ENCODE data around the gene ZNF618. TPM values are rescaled to one million over a fixed set of nuclear protein-coding genes. Genes with fewer than 3 reads are reported as not detected.

The ZNF618 gene
- total RNA-seq, 2 experiments from 2014 or later: 0.27 to 0.70 TPM

- Mint-ChIP-seq H3K36me3 (no peaks in the 10 kb centered on the region), H3K9me3 (no peaks in the 10 kb centered on the region), H3K27ac (no peak overlapping the region), H3K4me3 (no peak overlapping the region), H3K27me3 (peaks cover 20% of the 10 kb centered on the region), H3K4me1 (peaks cover 5% of the 10 kb centered on the region)
- no peak for DNase-seq
Measured at GRCh38 chr9:113873926-113874325, 2.2 kb upstream of the ZNF618 start.

- no peaks in the 10 kb centered on the region for H3K36me3 Mint-ChIP-seq
- peaks cover 20% of the 10 kb centered on the region for H3K27me3 Mint-ChIP-seq
- H3K4me3 Mint-ChIP-seq: peak overlapping the region; percentile 37
- DNase-seq: no peak
- H3K4me1 Mint-ChIP-seq: peaks cover 5% of the 10 kb centered on the region
- no peaks in the 10 kb centered on the region for H3K9me3 Mint-ChIP-seq
- no peak overlapping the region for H3K27ac Mint-ChIP-seq
Measured at GRCh38 chr9:113875459-113876150, 504 bp upstream of the ZNF618 start.

DNA sequence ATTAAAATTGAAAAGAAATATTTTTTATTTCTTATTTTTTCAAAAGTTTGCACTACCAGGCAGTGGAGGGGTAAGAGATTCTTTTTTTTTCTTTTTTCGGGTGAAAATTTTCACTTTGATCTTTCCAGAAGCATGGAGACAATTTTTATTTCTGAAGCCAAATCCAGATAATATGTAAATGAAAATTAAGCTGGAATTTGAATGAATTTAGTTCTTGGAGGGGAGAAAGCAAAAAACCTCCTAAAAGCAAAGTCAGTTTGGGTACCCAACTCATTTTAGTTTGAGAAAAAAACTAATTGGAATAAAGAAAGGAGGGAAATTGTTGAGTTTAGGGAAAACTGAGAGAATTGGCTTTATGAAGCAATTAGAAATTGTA, 872 bp downstream of the ZNF618 start:
- DNase-seq: no peak
- no peaks in the 10 kb centered on the region for H3K36me3 Mint-ChIP-seq
- H3K4me1 Mint-ChIP-seq: peaks cover 5% of the 10 kb centered on the region
- no peaks in the 10 kb centered on the region for H3K9me3 Mint-ChIP-seq
- H3K27ac Mint-ChIP-seq: no peak overlapping the region
- peak overlapping the region; percentile 90 for H3K4me3 Mint-ChIP-seq
- H3K27me3 Mint-ChIP-seq: peaks cover 20% of the 10 kb centered on the region

- H3K4me3 Mint-ChIP-seq: no peak overlapping the region
- DNase-seq: no peak
- peaks cover 5% of the 10 kb centered on the region for H3K4me1 Mint-ChIP-seq
- no peak overlapping the region for H3K27ac Mint-ChIP-seq
- no peaks in the 10 kb centered on the region for H3K9me3 Mint-ChIP-seq
- peaks cover 15% of the 10 kb centered on the region for H3K27me3 Mint-ChIP-seq
- H3K36me3 Mint-ChIP-seq: no peaks in the 10 kb centered on the region
Measured at GRCh38 chr9:113879318-113879717, 3.2 kb downstream of the ZNF618 start.

DNA sequence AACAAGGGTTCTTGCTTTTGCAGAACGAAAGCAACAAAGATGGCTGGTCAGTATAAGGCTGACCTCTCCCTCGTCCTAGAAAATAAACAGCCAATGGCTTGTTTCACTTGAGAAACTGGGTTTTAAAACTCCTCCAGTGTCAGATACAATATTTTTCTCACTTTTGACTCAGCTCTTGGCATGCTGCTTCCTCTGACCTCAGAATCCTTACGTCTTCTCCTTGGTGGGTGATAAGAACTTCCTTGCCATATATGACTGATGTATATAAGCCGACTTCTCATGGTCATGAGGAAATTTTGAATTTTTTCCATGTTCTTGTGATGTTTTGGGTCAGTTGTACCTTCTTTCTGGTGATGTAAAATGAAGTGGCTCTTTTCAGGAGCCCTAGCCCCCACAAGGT, 3.8 kb downstream of the ZNF618 start:
- H3K9me3 Mint-ChIP-seq: no peaks in the 10 kb centered on the region
- no peak for DNase-seq
- peaks cover 5% of the 10 kb centered on the region for H3K4me1 Mint-ChIP-seq
- no peak overlapping the region for H3K4me3 Mint-ChIP-seq
- H3K27me3 Mint-ChIP-seq: peaks cover 15% of the 10 kb centered on the region
- no peak overlapping the region for H3K27ac Mint-ChIP-seq
- H3K36me3 Mint-ChIP-seq: no peaks in the 10 kb centered on the region

DNA sequence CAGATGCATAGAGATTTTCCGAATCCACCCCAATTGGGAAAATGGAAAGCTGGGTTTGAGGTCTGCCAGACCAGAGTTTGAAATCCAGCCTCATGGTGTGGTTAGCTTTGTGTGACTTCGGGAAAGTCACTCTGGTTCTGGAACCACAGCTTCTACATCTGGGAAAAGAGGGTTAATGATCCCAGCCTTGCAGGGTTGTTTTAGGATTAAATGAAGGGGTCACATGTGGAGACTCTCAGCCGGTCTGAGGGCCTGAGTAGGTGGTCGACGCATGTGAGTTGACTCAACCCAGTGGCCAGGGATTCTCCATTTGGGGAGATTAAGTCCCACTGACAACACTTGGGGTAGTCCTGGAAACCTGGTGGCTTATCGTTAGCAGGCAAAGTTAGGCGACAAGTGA, 6.1 kb downstream of the ZNF618 start:
- no peaks in the 10 kb centered on the region for H3K36me3 Mint-ChIP-seq
- no peak for DNase-seq
- no peak overlapping the region for H3K27ac Mint-ChIP-seq
- no peak overlapping the region for H3K4me3 Mint-ChIP-seq
- H3K9me3 Mint-ChIP-seq: no peaks in the 10 kb centered on the region
- peaks cover 12% of the 10 kb centered on the region for H3K4me1 Mint-ChIP-seq
- H3K27me3 Mint-ChIP-seq: peaks cover 7% of the 10 kb centered on the region

DNA sequence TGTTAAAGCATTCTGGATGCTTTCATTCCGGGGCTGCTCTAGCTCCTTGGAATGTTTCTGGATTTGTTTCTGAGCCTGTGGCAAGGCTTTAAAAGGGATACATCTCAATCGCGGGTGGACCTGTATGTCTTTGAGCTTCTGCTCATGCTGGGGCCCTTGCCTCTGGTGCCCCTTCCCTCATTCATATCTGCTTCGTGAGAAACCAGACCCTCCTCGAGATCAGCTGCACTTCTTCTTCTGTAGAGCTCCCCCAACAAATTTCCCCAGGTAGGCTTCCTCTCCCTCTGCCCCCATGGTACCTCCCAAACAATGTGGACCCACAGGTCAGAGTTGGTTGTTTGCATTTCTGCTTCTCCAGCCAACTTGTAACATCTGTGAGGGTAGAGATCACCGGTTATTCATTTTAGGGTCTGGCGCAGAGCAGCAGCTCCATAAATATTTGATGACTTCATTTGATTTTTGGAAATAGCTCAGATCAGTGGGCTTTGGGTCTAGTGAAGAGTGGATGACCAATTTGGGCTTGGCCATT, 6.6 kb downstream of the ZNF618 start:
- Mint-ChIP-seq H3K9me3 (no peaks in the 10 kb centered on the region), H3K27me3 (peaks cover 7% of the 10 kb centered on the region), H3K4me3 (no peak overlapping the region), H3K27ac (no peak overlapping the region), H3K36me3 (peaks cover 2% of the 10 kb centered on the region), H3K4me1 (peaks cover 13% of the 10 kb centered on the region)
- DNase-seq: no peak

GRCh38 chr9:113885183-113886025, 9.3 kb downstream of the ZNF618 start:
- no peak for DNase-seq
- H3K27me3 Mint-ChIP-seq: peaks cover 7% of the 10 kb centered on the region
- H3K27ac Mint-ChIP-seq: no peak overlapping the region

DNA sequence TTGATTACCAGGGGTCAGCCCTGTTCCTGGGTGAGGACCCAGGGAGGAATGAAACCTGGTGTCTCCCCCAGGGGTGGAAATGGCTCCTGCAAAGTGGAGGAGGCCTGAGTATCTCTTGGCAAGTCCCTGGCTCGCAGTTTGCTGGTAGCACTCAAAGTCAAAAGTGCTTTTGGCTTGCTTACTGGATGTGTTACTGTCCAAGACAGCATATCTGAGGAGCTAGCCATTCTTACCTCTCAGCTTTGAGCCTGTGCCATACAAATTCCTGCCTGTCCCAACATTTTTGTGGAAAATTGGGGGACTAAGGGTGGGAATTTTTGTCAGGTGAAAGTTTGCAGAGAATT, 9.9 kb downstream of the ZNF618 start:
- no peak overlapping the region for H3K27ac Mint-ChIP-seq
- H3K4me3 Mint-ChIP-seq: peak overlapping the region; percentile 42
- DNase-seq: no peak
- peaks cover 2% of the 10 kb centered on the region for H3K36me3 Mint-ChIP-seq
- peaks cover 13% of the 10 kb centered on the region for H3K4me1 Mint-ChIP-seq
- peaks cover 7% of the 10 kb centered on the region for H3K27me3 Mint-ChIP-seq
- H3K9me3 Mint-ChIP-seq: peaks cover 4% of the 10 kb centered on the region

More at GRCh38 chr9:113885183-113886025, 9.3 kb downstream of the ZNF618 start:
- peaks cover 13% of the 10 kb centered on the region for H3K4me1 Mint-ChIP-seq
- H3K4me3 Mint-ChIP-seq: no peak overlapping the region
- peaks cover 2% of the 10 kb centered on the region for H3K36me3 Mint-ChIP-seq
- peaks cover 2% of the 10 kb centered on the region for H3K9me3 Mint-ChIP-seq

- H3K4me3 Mint-ChIP-seq: no peak overlapping the region
- no peak overlapping the region for H3K27ac Mint-ChIP-seq
- no peak for DNase-seq
Measured at GRCh38 chr9:113886466-113886865, 10.4 kb downstream of the ZNF618 start.

GRCh38 chr9:113886933-113887332, 10.8 kb downstream of the ZNF618 start:
- Mint-ChIP-seq H3K4me1 (peaks cover 13% of the 10 kb centered on the region), H3K27ac (no peak overlapping the region), H3K9me3 (peaks cover 4% of the 10 kb centered on the region), H3K27me3 (peaks cover 7% of the 10 kb centered on the region), H3K4me3 (no peak overlapping the region), H3K36me3 (peaks cover 2% of the 10 kb centered on the region)
- no peak for DNase-seq

More at GRCh38 chr9:113886466-113886865, 10.4 kb downstream of the ZNF618 start:
- Mint-ChIP-seq H3K9me3 (peaks cover 4% of the 10 kb centered on the region), H3K36me3 (peaks cover 2% of the 10 kb centered on the region), H3K27me3 (peaks cover 7% of the 10 kb centered on the region), H3K4me1 (peaks cover 13% of the 10 kb centered on the region)

- no peak overlapping the region for H3K27ac Mint-ChIP-seq
Measured at GRCh38 chr9:113887436-113887835, 11.3 kb downstream of the ZNF618 start.

DNA sequence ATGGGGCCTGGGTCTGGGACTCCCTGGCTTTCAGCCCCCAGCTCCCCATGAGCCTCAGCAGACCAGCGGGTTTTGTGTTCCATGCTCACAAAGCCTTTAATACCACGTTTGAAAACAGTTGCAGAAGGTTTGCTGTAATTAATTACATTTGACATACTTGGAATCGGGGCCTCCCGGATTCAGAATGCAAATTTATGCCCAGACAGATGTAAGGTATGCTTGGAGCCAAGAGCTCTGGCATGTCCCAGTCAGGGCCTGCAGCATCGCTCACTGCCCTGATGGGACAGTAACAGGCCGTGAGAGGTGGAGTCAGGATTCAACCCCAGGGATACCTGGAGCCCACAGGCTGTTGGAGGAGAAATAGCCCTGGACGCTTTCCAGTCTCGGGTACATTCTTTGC, 12.2 kb downstream of the ZNF618 start:
- DNase-seq: no peak
- no peak overlapping the region for H3K27ac Mint-ChIP-seq

More at GRCh38 chr9:113887436-113887835, 11.3 kb downstream of the ZNF618 start:
- H3K27me3 Mint-ChIP-seq: peaks cover 7% of the 10 kb centered on the region
- peaks cover 4% of the 10 kb centered on the region for H3K9me3 Mint-ChIP-seq
- H3K4me1 Mint-ChIP-seq: peaks cover 13% of the 10 kb centered on the region
- no peak overlapping the region for H3K4me3 Mint-ChIP-seq
- peaks cover 2% of the 10 kb centered on the region for H3K36me3 Mint-ChIP-seq
- DNase-seq: no peak

DNA sequence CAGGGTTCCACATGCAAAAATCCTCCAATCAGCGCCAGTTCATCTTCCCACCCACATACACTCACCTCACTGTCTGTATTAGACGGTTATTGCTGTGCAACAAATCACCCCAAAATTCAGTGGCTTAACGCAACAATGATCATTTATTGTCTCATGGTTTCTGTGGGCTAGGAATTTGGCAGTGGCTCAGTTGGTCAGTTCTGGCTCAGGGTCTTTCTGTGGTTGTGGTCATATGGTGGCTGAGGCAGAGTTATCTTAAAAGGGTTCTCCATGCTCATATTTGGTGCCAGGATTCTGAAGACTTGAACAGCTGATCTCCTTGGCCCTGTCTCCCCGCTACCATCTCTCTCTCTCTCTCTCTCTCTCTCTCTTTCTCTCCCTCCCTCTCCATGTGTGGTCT, 12.9 kb downstream of the ZNF618 start:
- Mint-ChIP-seq H3K9me3 (peaks cover 4% of the 10 kb centered on the region), H3K4me3 (no peak overlapping the region), H3K27me3 (peaks cover 7% of the 10 kb centered on the region), H3K27ac (no peak overlapping the region), H3K36me3 (peaks cover 2% of the 10 kb centered on the region), H3K4me1 (peaks cover 13% of the 10 kb centered on the region)
- no peak for DNase-seq

More for the DNA sequence above, 12.2 kb downstream of the ZNF618 start:
- peaks cover 13% of the 10 kb centered on the region for H3K4me1 Mint-ChIP-seq
- peaks cover 2% of the 10 kb centered on the region for H3K36me3 Mint-ChIP-seq
- H3K4me3 Mint-ChIP-seq: no peak overlapping the region
- peaks cover 4% of the 10 kb centered on the region for H3K9me3 Mint-ChIP-seq
- peaks cover 7% of the 10 kb centered on the region for H3K27me3 Mint-ChIP-seq

- peaks cover 4% of the 10 kb centered on the region for H3K9me3 Mint-ChIP-seq
- no peak overlapping the region for H3K4me3 Mint-ChIP-seq
- peaks cover 2% of the 10 kb centered on the region for H3K27me3 Mint-ChIP-seq
- H3K4me1 Mint-ChIP-seq: peaks cover 10% of the 10 kb centered on the region
- DNase-seq: no peak
- H3K36me3 Mint-ChIP-seq: peaks cover 2% of the 10 kb centered on the region
- H3K27ac Mint-ChIP-seq: no peak overlapping the region
Measured at GRCh38 chr9:113890704-113891103, 14.6 kb downstream of the ZNF618 start.
